Liver (tissue), 9 donors: ENCODE measurements around the gene RHOG. TPM values are rescaled to one million over a fixed set of nuclear protein-coding genes. Genes with fewer than 3 reads are reported as not detected.
A peak's percentile ranks its signal among the peaks of the same experiment; 100 is the strongest.

ENCODE experiments used
- DNase-seq: peaks from one replicate; pipeline ENCODE4 v3.0.0-alpha.2; 2017; ENCODE audit warnings: low spot score
- H3K27ac ChIP-seq, 2 donors: one replicate each; pipeline ENCODE4 v1.7.0; 2013; ENCODE audit warnings: inconsistent platforms in 2 of 2, low read length in 2 of 2, control low read depth in 1 of 2, low read depth in 1 of 2, mild to moderate bottlenecking in 1 of 2
- H3K27me3 ChIP-seq, 4 donors: one replicate each; pipeline versions ENCODE4 v1.6.1 to v1.7.0; 2013; ENCODE audit warnings: low read length in 3 of 4, inconsistent platforms in 1 of 4, mild to moderate bottlenecking in 1 of 4, moderate library complexity in 1 of 4; ENCODE audit not compliant: control insufficient read depth in 4 of 4, insufficient read depth in 4 of 4
- H3K36me3 ChIP-seq, 4 donors: one replicate each; pipeline versions ENCODE4 v1.6.1 to v1.7.0; 2013; ENCODE audit warnings: low read length in 3 of 4, mild to moderate bottlenecking in 3 of 4, low read depth in 1 of 4, moderate library complexity in 1 of 4; ENCODE audit not compliant: control insufficient read depth in 4 of 4, insufficient read depth in 3 of 4
- H3K4me1 ChIP-seq, 4 donors: one replicate each; pipeline versions ENCODE4 v1.6.1 to v1.7.0; 2013; ENCODE audit warnings: low read length in 3 of 4, mild to moderate bottlenecking in 3 of 4, moderate library complexity in 1 of 4; ENCODE audit not compliant: control insufficient read depth in 4 of 4, insufficient read depth in 4 of 4
- H3K4me3 ChIP-seq, 3 donors: one replicate each; pipeline versions ENCODE4 v1.6.1 to v1.7.0; 2013; ENCODE audit warnings: low read length in 3 of 3, control low read depth in 1 of 3, low read depth in 1 of 3, mild to moderate bottlenecking in 1 of 3
- H3K9ac ChIP-seq, 2 donors: one replicate each; pipeline ENCODE4 v1.7.0; 2013; ENCODE audit warnings: low read length in 2 of 2, mild to moderate bottlenecking in 2 of 2, moderate library complexity in 2 of 2, control low read depth in 1 of 2, low read depth in 1 of 2
- H3K9me3 ChIP-seq, 4 donors: one replicate each; pipeline versions ENCODE4 v1.6.1 to v1.7.0; 2013; ENCODE audit warnings: low read length in 3 of 4; ENCODE audit not compliant: control insufficient read depth in 4 of 4
- ATF3 ChIP-seq: IDR thresholded peaks from 2 replicates; pipeline ENCODE4 v1.6.1; 2016; ENCODE audit warnings: antibody characterized with exemption
- EGR1 ChIP-seq, 2 donors: IDR thresholded peaks; 2 replicates each; pipeline ENCODE4 v1.6.1; 2016 to 2018; ENCODE audit warnings: antibody characterized with exemption in 2 of 2, low read depth in 2 of 2
- FOXA1 ChIP-seq: IDR thresholded peaks from 2 replicates; pipeline ENCODE4 v1.6.1; 2016; ENCODE audit warnings: antibody characterized with exemption
- FOXA2 ChIP-seq: IDR thresholded peaks from 2 replicates; pipeline ENCODE4 v1.6.1; 2016; ENCODE audit warnings: antibody characterized with exemption
- GABPA ChIP-seq, 2 donors: IDR thresholded peaks in 1 of 2; conservative IDR thresholded peaks in 1 of 2; 2 replicates each; pipeline ENCODE4 v1.6.1; 2016; ENCODE audit warnings: antibody characterized with exemption in 2 of 2, mild to moderate bottlenecking in 1 of 2, moderate library complexity in 1 of 2
- HNF4A ChIP-seq, 2 donors: conservative IDR thresholded peaks; 2 replicates each; pipeline ENCODE4 v1.6.1; 2016; ENCODE audit warnings: antibody characterized with exemption in 2 of 2, mild to moderate bottlenecking in 2 of 2
- HNF4G ChIP-seq: IDR thresholded peaks from 2 replicates; pipeline ENCODE4 v1.6.1; 2016; ENCODE audit warnings: antibody characterized with exemption
- JUND ChIP-seq, 2 donors: IDR thresholded peaks; 2 replicates each; pipeline ENCODE4 v1.6.1; 2016; ENCODE audit warnings: antibody characterized with exemption in 2 of 2
- NR2F2 ChIP-seq: IDR thresholded peaks from 2 replicates; pipeline ENCODE4 v1.6.1; 2016; ENCODE audit warnings: antibody characterized with exemption
- RAD21 ChIP-seq, 2 donors: IDR thresholded peaks; 2 replicates each; pipeline ENCODE4 v1.6.1; 2016; ENCODE audit warnings: antibody characterized with exemption in 2 of 2, mild to moderate bottlenecking in 2 of 2
- RXRA ChIP-seq, 2 donors: IDR thresholded peaks; 2 replicates each; pipeline ENCODE4 v1.6.1; 2017 to 2018; ENCODE audit warnings: antibody characterized with exemption in 2 of 2, mild to moderate bottlenecking in 1 of 2
- SP1 ChIP-seq: IDR thresholded peaks from 2 replicates; pipeline ENCODE4 v1.6.1; 2018; ENCODE audit warnings: antibody characterized with exemption, mild to moderate bottlenecking
- TAF1 ChIP-seq: conservative IDR thresholded peaks from 2 replicates; pipeline ENCODE4 v1.6.1; 2016; ENCODE audit warnings: antibody characterized with exemption, mild to moderate bottlenecking
- YY1 ChIP-seq: IDR thresholded peaks from 2 replicates; pipeline ENCODE4 v1.6.1; 2016; ENCODE audit warnings: antibody characterized with exemption, mild to moderate bottlenecking
- WGBS: extraction: QIAGEN DNeasy Blood & Tissue Kit; methylation state at CpG from one replicate; pipeline ENCODE4 v1.1.7; 2013; 5-methylcytosine and 5-hydroxymethylcytosine counted together
- polyA plus RNA-seq, 2 donors: library from polyadenylated mRNA; stranded (reverse) in 1 of 2; unstranded in 1 of 2; fragments of 200-250 nt in 1 of 2; fragments of >200 nt in 1 of 2; fragmentation: Nextera tagmentation in 1 of 2; extraction: Ambion mirVana in 1 of 2; gene quantifications; one replicate each; pipeline versions ENCODE4 v1.2.1 to v1.2.3, GENCODE V29; 2013 to 2015
- total RNA-seq, 2 donors: library from RNA; depleted of rRNA; stranded (reverse); fragments of >200 nt; gene quantifications; one replicate each; pipeline ENCODE4 v1.2.3, GENCODE V29; 2014
- TF ChIP-seq, protein P1 (sequence below): IDR thresholded peaks from 2 replicates; pipeline ENCODE4 v1.6.1; 2016; ENCODE audit warnings: antibody characterized with exemption
- TF ChIP-seq, protein P2 (sequence below): fragments of 150-350 bp; IDR thresholded peaks from 2 replicates; pipeline ENCODE4 v1.5.1; 2017; ENCODE audit warnings: improper control_type of control experiment, low read depth, low read length; ENCODE audit not compliant: missing input control
- TF ChIP-seq, protein P3 (sequence below): IDR thresholded peaks from 2 replicates; pipeline ENCODE4 v1.6.1; 2016; ENCODE audit warnings: antibody characterized with exemption
- TF ChIP-seq, protein P4 (sequence below): IDR thresholded peaks from 2 replicates; pipeline ENCODE4 v1.6.1; 2016; ENCODE audit warnings: antibody characterized with exemption, mild to moderate bottlenecking
- donor health status: healthy.
- donor health status: healthy.
- donor health status: healthy.
- donor health status: healthy.
- donor health status: healthy.

RHOG gene
- total and polyA plus RNA-seq, 4 donors = 7.4 to 32.9 (median 17.8) TPM

- no peak for TF ChIP-seq SP1
- TF ChIP-seq NR2F2 = no peak
- TF ChIP-seq YY1 = no peak
- TF ChIP-seq, protein P1, sequence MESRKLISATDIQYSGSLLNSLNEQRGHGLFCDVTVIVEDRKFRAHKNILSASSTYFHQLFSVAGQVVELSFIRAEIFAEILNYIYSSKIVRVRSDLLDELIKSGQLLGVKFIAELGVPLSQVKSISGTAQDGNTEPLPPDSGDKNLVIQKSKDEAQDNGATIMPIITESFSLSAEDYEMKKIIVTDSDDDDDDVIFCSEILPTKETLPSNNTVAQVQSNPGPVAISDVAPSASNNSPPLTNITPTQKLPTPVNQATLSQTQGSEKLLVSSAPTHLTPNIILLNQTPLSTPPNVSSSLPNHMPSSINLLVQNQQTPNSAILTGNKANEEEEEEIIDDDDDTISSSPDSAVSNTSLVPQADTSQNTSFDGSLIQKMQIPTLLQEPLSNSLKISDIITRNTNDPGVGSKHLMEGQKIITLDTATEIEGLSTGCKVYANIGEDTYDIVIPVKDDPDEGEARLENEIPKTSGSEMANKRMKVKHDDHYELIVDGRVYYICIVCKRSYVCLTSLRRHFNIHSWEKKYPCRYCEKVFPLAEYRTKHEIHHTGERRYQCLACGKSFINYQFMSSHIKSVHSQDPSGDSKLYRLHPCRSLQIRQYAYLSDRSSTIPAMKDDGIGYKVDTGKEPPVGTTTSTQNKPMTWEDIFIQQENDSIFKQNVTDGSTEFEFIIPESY = no peak
- TF ChIP-seq EGR1 (IDR thresholded peaks at IDR 0.05; ENCODE audit: low read depth in 2 of 2) = no peak
- TF ChIP-seq, protein P2, sequence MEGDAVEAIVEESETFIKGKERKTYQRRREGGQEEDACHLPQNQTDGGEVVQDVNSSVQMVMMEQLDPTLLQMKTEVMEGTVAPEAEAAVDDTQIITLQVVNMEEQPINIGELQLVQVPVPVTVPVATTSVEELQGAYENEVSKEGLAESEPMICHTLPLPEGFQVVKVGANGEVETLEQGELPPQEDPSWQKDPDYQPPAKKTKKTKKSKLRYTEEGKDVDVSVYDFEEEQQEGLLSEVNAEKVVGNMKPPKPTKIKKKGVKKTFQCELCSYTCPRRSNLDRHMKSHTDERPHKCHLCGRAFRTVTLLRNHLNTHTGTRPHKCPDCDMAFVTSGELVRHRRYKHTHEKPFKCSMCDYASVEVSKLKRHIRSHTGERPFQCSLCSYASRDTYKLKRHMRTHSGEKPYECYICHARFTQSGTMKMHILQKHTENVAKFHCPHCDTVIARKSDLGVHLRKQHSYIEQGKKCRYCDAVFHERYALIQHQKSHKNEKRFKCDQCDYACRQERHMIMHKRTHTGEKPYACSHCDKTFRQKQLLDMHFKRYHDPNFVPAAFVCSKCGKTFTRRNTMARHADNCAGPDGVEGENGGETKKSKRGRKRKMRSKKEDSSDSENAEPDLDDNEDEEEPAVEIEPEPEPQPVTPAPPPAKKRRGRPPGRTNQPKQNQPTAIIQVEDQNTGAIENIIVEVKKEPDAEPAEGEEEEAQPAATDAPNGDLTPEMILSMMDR = no peak
- TF ChIP-seq HNF4G = no peak
- TF ChIP-seq GABPA (IDR thresholded peaks at IDR 0.05 in 1 of 2, conservative IDR thresholded peaks at IDR 0.05 in 1 of 2) = no peak
- TF ChIP-seq FOXA1 = no peak
- TF ChIP-seq, protein P3, sequence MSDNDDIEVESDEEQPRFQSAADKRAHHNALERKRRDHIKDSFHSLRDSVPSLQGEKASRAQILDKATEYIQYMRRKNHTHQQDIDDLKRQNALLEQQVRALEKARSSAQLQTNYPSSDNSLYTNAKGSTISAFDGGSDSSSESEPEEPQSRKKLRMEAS = no peak
- TF ChIP-seq HNF4A (conservative IDR thresholded peaks at IDR 0.05) = no peak
- TF ChIP-seq JUND (IDR thresholded peaks at IDR 0.05) = no peak
- no peak for TF ChIP-seq RAD21 (IDR thresholded peaks at IDR 0.05)
- TF ChIP-seq ATF3 = no peak
- no peak for TF ChIP-seq FOXA2
- no peak for TF ChIP-seq TAF1
- TF ChIP-seq RXRA (IDR thresholded peaks at IDR 0.05) = no peak
- peaks cover 2 to 17% (median 8%) of the 10 kb centered on the region in 4 donors for H3K4me1 ChIP-seq
- H3K9ac ChIP-seq = no peak overlapping the region
- DNase-seq = no peak
- no peak overlapping the region for H3K4me3 ChIP-seq
- whole genome bisulfite sequencing = 78% methylated on average over 7 of the region's 7 CpGs
- peak overlapping the region; percentile 52 to 63 for H3K27ac ChIP-seq
- H3K36me3 ChIP-seq = peaks cover 0 to 3% (median 0%) of the 10 kb centered on the region in 4 donors
- no peaks in the 10 kb centered on the region for H3K9me3 ChIP-seq
- no peaks in the 10 kb centered on the region for H3K27me3 ChIP-seq
These were observed 5.9 kb downstream of the RHOG start for GRCh38 chr11:3834664-3835461.

DNA sequence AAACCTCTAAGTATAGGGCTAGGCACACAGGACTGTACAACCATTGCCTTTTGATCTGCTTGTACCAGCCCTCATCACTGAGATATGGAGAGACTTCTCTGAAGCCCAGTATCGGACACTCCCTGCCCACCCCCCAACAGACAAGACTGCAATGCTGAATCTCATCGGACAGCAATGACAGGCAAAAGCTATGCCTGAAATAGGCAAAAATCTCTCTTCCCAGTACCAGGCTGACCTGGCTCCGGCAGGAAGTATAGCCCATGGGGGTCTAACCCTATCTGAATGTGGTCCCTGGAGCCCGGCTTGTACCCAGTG, 6.5 kb downstream of the RHOG start:
- peak overlapping the region; percentile 52 to 63 for H3K27ac ChIP-seq
- H3K9ac ChIP-seq = no peak overlapping the region
- peaks cover 2 to 15% (median 5%) of the 10 kb centered on the region in 4 donors for H3K4me1 ChIP-seq
- no peak overlapping the region for H3K4me3 ChIP-seq
- no peaks in the 10 kb centered on the region for H3K27me3 ChIP-seq
- peak; percentile 61 for DNase-seq
- peaks cover 0 to 4% (median 1%) of the 10 kb centered on the region in 4 donors for H3K36me3 ChIP-seq
- no peaks in the 10 kb centered on the region for H3K9me3 ChIP-seq
- WGBS = 84% methylated on average over 4 of the region's 4 CpGs
- TF ChIP-seq FOXA2 = no peak
- TF ChIP-seq TAF1 = no peak
- TF ChIP-seq RXRA (IDR thresholded peaks at IDR 0.05) = no peak
- TF ChIP-seq, protein P3 = no peak
- no peak for TF ChIP-seq HNF4A (conservative IDR thresholded peaks at IDR 0.05)
- TF ChIP-seq, protein P1 = no peak
- no peak for TF ChIP-seq SP1
- TF ChIP-seq, protein P2 = no peak
- no peak for TF ChIP-seq ATF3
- TF ChIP-seq, protein P4, sequence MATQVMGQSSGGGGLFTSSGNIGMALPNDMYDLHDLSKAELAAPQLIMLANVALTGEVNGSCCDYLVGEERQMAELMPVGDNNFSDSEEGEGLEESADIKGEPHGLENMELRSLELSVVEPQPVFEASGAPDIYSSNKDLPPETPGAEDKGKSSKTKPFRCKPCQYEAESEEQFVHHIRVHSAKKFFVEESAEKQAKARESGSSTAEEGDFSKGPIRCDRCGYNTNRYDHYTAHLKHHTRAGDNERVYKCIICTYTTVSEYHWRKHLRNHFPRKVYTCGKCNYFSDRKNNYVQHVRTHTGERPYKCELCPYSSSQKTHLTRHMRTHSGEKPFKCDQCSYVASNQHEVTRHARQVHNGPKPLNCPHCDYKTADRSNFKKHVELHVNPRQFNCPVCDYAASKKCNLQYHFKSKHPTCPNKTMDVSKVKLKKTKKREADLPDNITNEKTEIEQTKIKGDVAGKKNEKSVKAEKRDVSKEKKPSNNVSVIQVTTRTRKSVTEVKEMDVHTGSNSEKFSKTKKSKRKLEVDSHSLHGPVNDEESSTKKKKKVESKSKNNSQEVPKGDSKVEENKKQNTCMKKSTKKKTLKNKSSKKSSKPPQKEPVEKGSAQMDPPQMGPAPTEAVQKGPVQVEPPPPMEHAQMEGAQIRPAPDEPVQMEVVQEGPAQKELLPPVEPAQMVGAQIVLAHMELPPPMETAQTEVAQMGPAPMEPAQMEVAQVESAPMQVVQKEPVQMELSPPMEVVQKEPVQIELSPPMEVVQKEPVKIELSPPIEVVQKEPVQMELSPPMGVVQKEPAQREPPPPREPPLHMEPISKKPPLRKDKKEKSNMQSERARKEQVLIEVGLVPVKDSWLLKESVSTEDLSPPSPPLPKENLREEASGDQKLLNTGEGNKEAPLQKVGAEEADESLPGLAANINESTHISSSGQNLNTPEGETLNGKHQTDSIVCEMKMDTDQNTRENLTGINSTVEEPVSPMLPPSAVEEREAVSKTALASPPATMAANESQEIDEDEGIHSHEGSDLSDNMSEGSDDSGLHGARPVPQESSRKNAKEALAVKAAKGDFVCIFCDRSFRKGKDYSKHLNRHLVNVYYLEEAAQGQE = no peak
